Heart right ventricle (tissue), 16 donors: ENCODE measurements around the gene DBP. TPM values are rescaled to one million over a fixed set of nuclear protein-coding genes. Genes with fewer than 3 reads are reported as not detected.

Experiments
- ATAC-seq, 8 donors: fragments of 200-7000 bp; cut with Tn5 transposase; one replicate each; pipeline ENCODE4 v1.9.1; 2020; ENCODE audit warnings: mild to moderate bottlenecking in 8 of 8, moderate library complexity in 8 of 8, moderate number of reproducible peaks in 1 of 8
- DNase-seq, 2 donors: peaks; one replicate each; pipeline ENCODE4 v3.0.0-alpha.2; 2020
- H3K27ac ChIP-seq, 10 donors: fragments of 200-600 bp; sonication (generic) in 2 of 10; one replicate each; pipeline versions ENCODE4 v1.5.0 to v1.8.0; 2020 to 2022; ENCODE audit warnings: mild to moderate bottlenecking in 3 of 10
- H3K27me3 ChIP-seq, 7 donors: fragments of 200-600 bp; one replicate each; pipeline ENCODE4 v1.8.0; 2021 to 2022; ENCODE audit warnings: mild to moderate bottlenecking in 2 of 7
- H3K36me3 ChIP-seq, 9 donors: fragments of 200-600 bp; sonication (generic) in 1 of 9; one replicate each; pipeline versions ENCODE4 v1.5.0 to v1.8.0; 2020 to 2022; ENCODE audit warnings: mild to moderate bottlenecking in 2 of 9
- H3K4me1 ChIP-seq, 9 donors: fragments of 200-600 bp; sonication (generic) in 1 of 9; one replicate each; pipeline versions ENCODE4 v1.5.0 to v1.8.0; 2020 to 2022; ENCODE audit warnings: mild to moderate bottlenecking in 4 of 9
- H3K4me3 ChIP-seq, 10 donors: fragments of 200-600 bp; sonication (generic) in 2 of 10; one replicate each; pipeline versions ENCODE4 v1.5.0 to v1.8.0; 2020 to 2022; ENCODE audit warnings: mild to moderate bottlenecking in 7 of 10, moderate library complexity in 2 of 10
- H3K9me3 ChIP-seq, 11 donors: fragments of 200-600 bp in 10 of 11; sonication (generic) in 2 of 11; one replicate each; pipeline versions ENCODE4 v1.5.0 to v1.8.0; 2013 to 2022; ENCODE audit warnings: mild to moderate bottlenecking in 2 of 11, control low read depth in 1 of 11, moderate library complexity in 1 of 11
- CTCF ChIP-seq, 9 donors: fragments of 200-600 bp; sonication (generic) in 2 of 9; IDR thresholded peaks; one replicate each; pipeline versions ENCODE4 v1.5.0 to v1.8.0; 2021 to 2022; ENCODE audit warnings: antibody characterized with exemption in 9 of 9, mild to moderate bottlenecking in 5 of 9, moderate library complexity in 1 of 9
- WGBS, 2 donors: extraction: QIAGEN DNeasy Blood & Tissue Kit; methylation state at CpG; one replicate each; pipeline ENCODE4 v1.1.7; 2013; ENCODE audit warnings: inconsistent platforms in 1 of 2; 5-methylcytosine and 5-hydroxymethylcytosine counted together
- intact Hi-C, 10 donors: fragments of 100-400 bp; cut with DNase I; formaldehyde crosslinking; loops; one replicate each; pipeline versions ENCODE4 v1.11.1 to v1.14.2; 2022
- polyA plus RNA-seq, 2 donors: library from polyadenylated mRNA; stranded (reverse); fragments of 200-250 nt; gene quantifications; one replicate each; pipeline ENCODE4 v1.2.3, GENCODE V29; 2013
- total RNA-seq, 10 donors: library from RNA; stranded (reverse); fragmentation: NEBNext Ultra II Directional in 3 of 10; extraction: Animal tissue kit (Norgen Biotek cat#: 25700) in 3 of 10; gene quantifications; one replicate each; pipeline versions ENCODE4 v1.2.1 to v1.2.4, GENCODE V29; 2021 to 2023
- donor health status: Arrhythmogenic right ventricular cardiomyopathy.
- donor health status: ischemic (EF 13 %, LVEDD 7.1; RV severe dilation, severe dysfunction).
- donor health status: healthy with polysubstance abuse.
- donor health status: DM: no; HTN: yes; CAD: no.
- donor health status: DM: no; HTN: no; CAD: no.
- donor health status: ischemic (EF 25% LVEDD 6.9; RV normal size, moderate dysfunction).
- donor health status: ischemic (EF 25% LVEDD 5.7; RV mildly dilated, moderate dysfunction).
- donor health status: healthy.
- donor health status: DM: yes; HTN: yes; CAD: no.
- donor health status: Ischemic cardiomyopathy.
- donor health status: ischemic (EF 35%, LVEDD 5.7; RV mildly dilated, moderate dysfunction).
- donor health status: nonischemic (EF 11% LVEDD 7.7; RV severe dilation, severe dysfunction).
- donor health status: DM: yes; HTN: yes; CAD: no.
- donor health status: PGD.
- donor health status: ischemic (EF 29% LVEDD 5.4; RV normal size, mild dysfunction).
- donor health status: nonischemic (EF 23%, LVEDD 6.1; RV moderate dilation, normal function).

DBP gene
- total and polyA plus RNA-seq, 12 donors: 2.4 to 30.0 (median 12.2) TPM

DNA sequence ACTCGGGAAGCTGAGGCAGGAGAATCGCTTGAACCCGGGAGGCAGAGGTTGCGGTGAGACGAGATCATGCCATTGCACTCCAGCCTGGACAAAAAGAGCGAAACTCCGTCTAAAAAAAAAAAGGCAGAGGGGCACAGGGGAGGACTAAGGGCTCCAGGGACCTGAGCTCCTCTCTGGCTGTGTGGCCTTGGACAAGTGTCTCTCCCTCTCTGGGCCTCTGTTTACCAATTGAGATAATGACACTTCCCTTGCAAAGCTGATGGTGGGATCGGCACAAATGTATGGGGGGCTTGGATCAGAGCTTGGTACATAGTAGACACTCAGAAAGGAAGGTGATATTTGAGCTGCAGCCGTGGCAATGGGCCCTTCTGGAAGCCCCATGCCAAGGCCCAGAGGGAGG is 42.0 kb downstream of the DBP start:
- no peaks in the 10 kb centered on the region for H3K4me1 ChIP-seq
- ATAC-seq (no peak), DNase-seq (no peak)
- H3K36me3 ChIP-seq: no peaks in the 10 kb centered on the region
- intact Hi-C loops: no loop called here
- peaks cover 0 to 4% (median 0%) of the 10 kb centered on the region in 7 donors for H3K27me3 ChIP-seq
- no peaks in the 10 kb centered on the region for H3K9me3 ChIP-seq
- H3K4me3 ChIP-seq: no peak overlapping the region
- TF ChIP-seq CTCF (IDR thresholded peaks at IDR 0.05): no peak
- no peak overlapping the region for H3K27ac ChIP-seq
- 85% methylated on average over 9 of the region's 9 CpGs for WGBS, 2 donors

- DNase-seq (no peak), ATAC-seq (no peak)
- H3K4me1 ChIP-seq: peaks cover 0 to 11% (median 4%) of the 10 kb centered on the region in 9 donors
- H3K27ac ChIP-seq: no peak overlapping the region
- H3K9me3 ChIP-seq: no peaks in the 10 kb centered on the region
- no peaks in the 10 kb centered on the region for H3K27me3 ChIP-seq
- TF ChIP-seq CTCF (IDR thresholded peaks at IDR 0.05): no peak
- intact Hi-C loops: no loop called here
- no peak overlapping the region for H3K4me3 ChIP-seq
- no peaks in the 10 kb centered on the region for H3K36me3 ChIP-seq
- 82 to 83% methylated on average over 5 of the region's 5 CpGs for WGBS, 2 donors
Observed at GRCh38 chr19:48591021-48591420, 46.2 kb downstream of the DBP start.

GRCh38 chr19:48588670-48589401 is 48.3 kb downstream of the DBP start:
- intact Hi-C loops: loop anchor here in 9 of 10 donors (1.0 to 10.0 kb wide), 11 partner anchors 29 to 324 kb away; partner anchors contain the start of gene EMP3 (in 1 of the 9)
- peak; percentile 80 to 98 (median 94) for TF ChIP-seq CTCF (IDR thresholded peaks at IDR 0.05)
- WGBS, 2 donors: 4 to 5% methylated on average over 35 to 36 of the region's 36 CpGs
- H3K9me3 ChIP-seq: no peaks in the 10 kb centered on the region
- peak; percentile 77 to 90 (median 88) for ATAC-seq
- peak; percentile 89 to 94 for DNase-seq
- H3K4me1 ChIP-seq: peaks cover 0 to 15% (median 8%) of the 10 kb centered on the region in 9 donors
- no peaks in the 10 kb centered on the region for H3K36me3 ChIP-seq
- peak overlapping the region in 2 of 10 donors; percentile 0 to 74 for H3K27ac ChIP-seq
- peak overlapping the region in 9 of 10 donors; percentile 21 to 52 (median 47) for H3K4me3 ChIP-seq
- H3K27me3 ChIP-seq: no peaks in the 10 kb centered on the region

DNA sequence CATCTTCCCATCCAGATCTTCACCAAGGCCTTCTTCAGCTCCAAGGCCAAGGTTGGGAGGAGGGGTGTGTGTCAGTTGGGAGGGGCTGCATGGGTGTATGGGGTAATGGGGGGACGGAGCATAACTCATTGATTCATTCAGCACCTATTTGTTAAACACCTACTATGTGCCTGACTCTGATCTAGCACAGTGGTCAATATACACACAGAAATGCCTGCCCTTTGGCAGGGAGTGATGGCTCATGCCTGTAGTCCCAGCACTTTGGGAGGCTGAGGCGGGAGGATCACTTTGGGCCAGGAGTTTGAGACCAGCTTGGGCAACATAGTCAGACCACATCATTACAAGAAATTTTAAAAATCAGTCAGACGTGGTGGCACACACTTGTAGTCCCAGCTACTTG is 49.8 kb downstream of the DBP start:
- no peak for ATAC-seq
- WGBS, 2 donors: 91 to 93% methylated on average over 3 of the region's 3 CpGs
- DNase-seq: no peak
- H3K27me3 ChIP-seq: no peaks in the 10 kb centered on the region
- no peak overlapping the region for H3K27ac ChIP-seq
- no peaks in the 10 kb centered on the region for H3K9me3 ChIP-seq
- intact Hi-C loops: loop anchor here in 9 of 10 donors (2.0 to 10.0 kb wide), 9 partner anchors 80 to 323 kb away; partner anchors contain the start of gene EMP3 (in 1 of the 9)
- no peaks in the 10 kb centered on the region for H3K36me3 ChIP-seq
- no peak for TF ChIP-seq CTCF (IDR thresholded peaks at IDR 0.05)
- peaks cover 0 to 20% (median 12%) of the 10 kb centered on the region in 9 donors for H3K4me1 ChIP-seq
- no peak overlapping the region for H3K4me3 ChIP-seq
